AG04450 (cell line): Measurements from ENCODE around the gene RPGRIP1L. TPM values are rescaled to one million over a fixed set of nuclear protein-coding genes. Genes with fewer than 3 reads are reported as not detected.

ENCODE experiments used
- CTCF ChIA-PET: fragments of 300-600, 350-600 bp; formaldehyde crosslinking; extraction: SDS; loops from one replicate; lab custom pipeline; 2022; ENCODE audit warnings: antibody characterized with exemption, inconsistent platforms; lab: Charles Lee
- POLR2A ChIA-PET: fragments of 350-600 bp; formaldehyde crosslinking; extraction: SDS; loops from one replicate; lab custom pipeline; 2021; ENCODE audit warnings: antibody characterized with exemption, inconsistent platforms; lab: Yijun Ruan, JAX
- DNase-seq: peaks from one replicate; pipeline ENCODE4 v3.0.0-alpha.2; 2011; ENCODE audit warnings: low read depth, low spot score
- H3K27ac ChIP-seq: one replicate; pipeline ENCODE4 v1.5.1; 2012; ENCODE audit warnings: low read depth, low read length, control low read depth
- H3K27me3 ChIP-seq: one replicate; pipeline ENCODE4 v1.6.0; 2012; ENCODE audit warnings: low read length; ENCODE audit not compliant: control insufficient read depth, insufficient read depth
- H3K4me3 ChIP-seq: 2 replicates; pipeline ENCODE4 v1.5.1; 2011; ENCODE audit warnings: mild to moderate bottlenecking, low read depth, low read length, control low read depth
- H3K9me3 ChIP-seq: 2 replicates; pipeline ENCODE4 v1.5.1; 2012; ENCODE audit warnings: low read length; ENCODE audit not compliant: control insufficient read depth, insufficient read depth
- polyA plus RNA-seq: library from polyadenylated mRNA; depleted of rRNA; stranded (reverse); fragments of >200 nt; gene quantifications from 2 replicates; pipeline ENCODE4 v1.2.3, GENCODE V29; 2011
- TF ChIP-seq, protein P1 (sequence below): IDR thresholded peaks from 2 replicates; pipeline ENCODE4 v1.5.1; 2011; ENCODE audit warnings: low read depth, low read length, control low read depth, inconsistent platforms

Gene RPGRIP1L
- polyA plus RNA-seq, 1 experiment = 13.0 TPM

DNA sequence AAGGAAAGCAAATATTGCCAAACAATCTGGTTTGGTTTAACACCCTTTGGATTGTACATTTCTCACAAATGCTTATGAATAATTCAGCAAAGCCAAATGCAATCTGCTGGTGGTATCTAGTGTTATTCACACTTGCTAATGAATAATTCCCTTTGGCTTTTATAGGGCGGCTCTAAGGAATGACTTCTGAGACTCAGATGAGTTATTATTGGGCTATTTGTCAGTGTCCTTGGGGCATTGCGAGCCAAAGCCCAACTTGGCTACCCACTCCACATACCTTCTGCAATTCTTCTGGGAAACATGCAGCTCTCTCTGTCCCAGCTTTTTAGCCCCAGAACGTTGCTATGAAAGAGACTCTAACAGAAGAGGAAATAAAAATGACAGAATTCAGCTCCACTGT, 41.4 kb upstream of the RPGRIP1L start:
- no peak overlapping the region for H3K4me3 ChIP-seq
- TF ChIP-seq, protein P1, sequence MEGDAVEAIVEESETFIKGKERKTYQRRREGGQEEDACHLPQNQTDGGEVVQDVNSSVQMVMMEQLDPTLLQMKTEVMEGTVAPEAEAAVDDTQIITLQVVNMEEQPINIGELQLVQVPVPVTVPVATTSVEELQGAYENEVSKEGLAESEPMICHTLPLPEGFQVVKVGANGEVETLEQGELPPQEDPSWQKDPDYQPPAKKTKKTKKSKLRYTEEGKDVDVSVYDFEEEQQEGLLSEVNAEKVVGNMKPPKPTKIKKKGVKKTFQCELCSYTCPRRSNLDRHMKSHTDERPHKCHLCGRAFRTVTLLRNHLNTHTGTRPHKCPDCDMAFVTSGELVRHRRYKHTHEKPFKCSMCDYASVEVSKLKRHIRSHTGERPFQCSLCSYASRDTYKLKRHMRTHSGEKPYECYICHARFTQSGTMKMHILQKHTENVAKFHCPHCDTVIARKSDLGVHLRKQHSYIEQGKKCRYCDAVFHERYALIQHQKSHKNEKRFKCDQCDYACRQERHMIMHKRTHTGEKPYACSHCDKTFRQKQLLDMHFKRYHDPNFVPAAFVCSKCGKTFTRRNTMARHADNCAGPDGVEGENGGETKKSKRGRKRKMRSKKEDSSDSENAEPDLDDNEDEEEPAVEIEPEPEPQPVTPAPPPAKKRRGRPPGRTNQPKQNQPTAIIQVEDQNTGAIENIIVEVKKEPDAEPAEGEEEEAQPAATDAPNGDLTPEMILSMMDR = no peak
- ChIA-PET POLR2A (no interaction called here), CTCF (interaction anchor here (0.6 to 1.0 kb wide), 3 partner anchors 9 to 77 kb away, joined by 3 read pairs; no protein-coding TSS in a partner anchor)
- no peak overlapping the region for H3K27ac ChIP-seq
- no peak for DNase-seq
- no peaks in the 10 kb centered on the region for H3K27me3 ChIP-seq
- peaks cover 3% of the 10 kb centered on the region; the same call in 1 of the 2 replicates for H3K9me3 ChIP-seq

DNA sequence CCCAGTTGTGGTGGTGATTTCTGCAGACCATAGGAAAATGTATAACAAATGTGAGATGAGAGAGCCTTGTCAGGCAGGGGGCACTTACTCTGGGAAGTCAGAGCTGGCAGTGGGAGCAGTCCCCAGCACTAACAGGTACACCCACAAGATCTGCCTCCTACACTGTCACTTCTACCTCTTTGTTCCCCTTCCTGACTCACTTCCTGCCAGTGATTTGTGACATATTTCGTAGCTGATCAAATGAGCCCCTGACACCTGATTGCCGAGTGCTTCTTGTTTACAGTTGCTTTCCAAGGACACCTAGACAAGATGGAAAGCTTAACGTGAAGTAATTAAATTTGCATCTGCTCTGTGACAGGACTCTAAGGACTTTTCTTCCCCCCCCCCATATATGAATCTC, 40.8 kb upstream of the RPGRIP1L start:
- DNase-seq = no peak
- Histone ChIP-seq H3K27ac (no peak overlapping the region), H3K9me3 (peaks cover 2% of the 10 kb centered on the region; the same call in 1 of the 2 replicates), H3K27me3 (no peaks in the 10 kb centered on the region), H3K4me3 (no peak overlapping the region)
- POLR2A ChIA-PET = no interaction called here
- CTCF ChIA-PET = interaction anchor here (0.7 to 1.8 kb wide), 7 partner anchors 9 to 31 kb away, joined by 3 to 6 read pairs (median 3); no protein-coding TSS in a partner anchor
- TF ChIP-seq, protein P1 = no peak

DNA sequence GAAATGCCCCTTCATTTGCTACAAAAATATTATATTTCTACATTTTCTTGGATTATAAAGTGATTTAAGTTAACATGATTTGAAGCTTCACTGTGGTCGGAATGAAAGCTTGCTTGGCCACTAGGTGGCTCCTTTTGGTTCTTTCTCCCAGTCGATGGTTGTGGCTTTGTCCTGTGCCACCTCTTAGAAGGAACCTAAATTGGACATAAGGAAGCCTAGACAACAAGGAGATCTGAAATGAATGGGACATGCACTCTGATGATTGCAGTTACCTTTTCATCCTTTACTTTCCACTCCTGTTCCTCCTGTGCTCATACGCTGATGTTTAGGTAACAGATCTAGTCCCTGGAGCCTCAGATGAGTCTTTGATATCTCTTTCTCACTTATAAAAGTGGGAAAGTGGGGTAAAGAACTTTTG, 39.5 kb upstream of the RPGRIP1L start:
- ChIA-PET CTCF (interaction anchor here (0.6 to 2.2 kb wide), 15 partner anchors 8 to 172 kb away, joined by 3 to 13 read pairs (median 4); partner anchors contain the start of genes FTO and RPGRIP1L), POLR2A (no interaction called here)
- no peaks in the 10 kb centered on the region for H3K9me3 ChIP-seq
- no peak overlapping the region for H3K27ac ChIP-seq
- DNase-seq = no peak
- H3K4me3 ChIP-seq = no peak overlapping the region
- no peaks in the 10 kb centered on the region for H3K27me3 ChIP-seq
- TF ChIP-seq, protein P1 = peak; percentile 62

DNA sequence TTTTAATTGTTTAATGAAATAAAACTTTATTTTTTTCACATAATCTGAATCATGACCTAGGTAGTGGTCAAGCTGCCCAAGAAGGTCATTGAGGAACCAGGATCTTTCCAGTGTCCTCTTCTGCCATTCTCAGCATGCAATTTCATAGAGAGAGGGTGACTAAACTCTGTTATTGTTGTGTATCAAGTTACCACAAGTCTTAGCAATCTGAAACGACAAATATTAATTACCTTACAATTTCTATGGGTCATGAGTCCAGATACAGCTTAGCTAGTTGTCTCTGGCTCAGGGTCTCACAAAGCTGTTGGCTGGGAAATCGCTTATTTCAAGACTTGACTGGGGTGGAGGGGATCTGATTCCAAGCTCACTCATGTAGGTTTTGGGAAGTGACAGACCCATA, 37.9 kb upstream of the RPGRIP1L start:
- no peak for DNase-seq
- Histone ChIP-seq H3K9me3 (no peaks in the 10 kb centered on the region), H3K4me3 (no peak overlapping the region), H3K27me3 (no peaks in the 10 kb centered on the region), H3K27ac (no peak overlapping the region)
- POLR2A ChIA-PET = no interaction called here
- CTCF ChIA-PET = no interaction called here
- TF ChIP-seq, protein P1 = no peak

DNA sequence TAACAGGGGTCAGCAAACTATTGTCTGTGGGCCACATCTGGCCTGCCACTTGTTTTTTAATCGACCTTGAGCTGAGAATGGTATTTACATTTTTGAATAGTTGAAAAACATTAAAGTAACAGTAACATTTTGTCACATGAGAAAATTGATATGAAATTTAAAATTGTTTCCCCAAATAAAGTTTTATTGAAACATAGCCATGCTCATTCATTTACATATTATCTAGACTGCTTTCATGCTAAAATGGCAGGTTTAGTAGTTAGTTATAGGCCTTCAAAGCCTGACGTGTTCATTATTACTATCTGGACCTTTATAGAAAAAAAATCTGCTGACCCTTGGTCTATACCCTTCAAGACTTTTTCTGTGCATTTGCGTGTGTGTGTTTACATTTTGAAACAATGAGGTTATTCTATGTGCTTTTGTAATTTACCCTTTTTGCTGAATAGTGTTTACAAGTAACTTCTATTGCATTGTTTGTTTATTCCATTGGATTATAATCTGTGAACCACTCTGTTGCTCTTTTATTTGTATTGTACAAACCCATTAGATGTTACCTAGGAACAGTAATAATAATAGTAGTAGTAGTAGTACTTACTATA, 37.4 kb upstream of the RPGRIP1L start:
- H3K27me3 ChIP-seq = no peaks in the 10 kb centered on the region
- no peak overlapping the region for H3K4me3 ChIP-seq
- H3K9me3 ChIP-seq = no peaks in the 10 kb centered on the region
- TF ChIP-seq, protein P1 = no peak
- no peak overlapping the region for H3K27ac ChIP-seq
- ChIA-PET POLR2A (no interaction called here), CTCF (interaction anchor here (1.4 kb wide), 1 partner anchor 151 kb away, joined by 4 read pairs; no protein-coding TSS in a partner anchor)
- DNase-seq = no peak
